HL-60 (cell line): ENCODE measurements around the gene ZC3H4.

Experiments used
- DNase-seq, 2 experiments: peaks; one replicate each; pipeline ENCODE4 v3.0.0-alpha.2; 2010 to 2020; ENCODE audit warnings: low read depth in 1 of 2, low spot score in 1 of 2
- H3K27ac ChIP-seq: fragments of 250-450 bp; sonication (Bioruptor Pico); replicated peaks from 2 replicates; pipeline ENCODE4 v1.5.1; 2020; ENCODE audit warnings: mild to moderate bottlenecking, moderate library complexity
- H3K27me3 ChIP-seq: fragments of 250-450 bp; sonication (Bioruptor Pico); 2 replicates; pipeline ENCODE4 v1.5.1; 2021; ENCODE audit warnings: mild to moderate bottlenecking, moderate library complexity; ENCODE audit not compliant: insufficient read depth, poor library complexity, severe bottlenecking
- H3K4me3 ChIP-seq: replicated peaks from 2 replicates; pipeline ENCODE4 v1.5.1; 2011; ENCODE audit warnings: mild to moderate bottlenecking, control low read depth, low read length; ENCODE audit not compliant: insufficient read depth
- GABPA ChIP-seq: IDR thresholded peaks from 2 replicates; pipeline ENCODE4 v1.6.1; 2012; ENCODE audit warnings: low read depth
- POLR2AphosphoS5 ChIP-seq: IDR thresholded peaks from 2 replicates; pipeline ENCODE4 v1.6.1; 2012; ENCODE audit warnings: low read depth
- REST ChIP-seq: IDR thresholded peaks from 2 replicates; pipeline ENCODE4 v1.6.1; 2012; ENCODE audit warnings: low read depth; ENCODE audit not compliant: insufficient replicate concordance
- SPI1 ChIP-seq: IDR thresholded peaks from 2 replicates; pipeline ENCODE4 v1.6.1; 2012; ENCODE audit warnings: low read depth, mild to moderate bottlenecking, borderline replicate concordance
- TF ChIP-seq, protein P1 (sequence below): IDR thresholded peaks from one replicate; pipeline ENCODE4 v1.5.1; 2011; ENCODE audit warnings: low read length, control low read depth, inconsistent platforms; ENCODE audit not compliant: insufficient read depth

The ZC3H4 gene

DNA sequence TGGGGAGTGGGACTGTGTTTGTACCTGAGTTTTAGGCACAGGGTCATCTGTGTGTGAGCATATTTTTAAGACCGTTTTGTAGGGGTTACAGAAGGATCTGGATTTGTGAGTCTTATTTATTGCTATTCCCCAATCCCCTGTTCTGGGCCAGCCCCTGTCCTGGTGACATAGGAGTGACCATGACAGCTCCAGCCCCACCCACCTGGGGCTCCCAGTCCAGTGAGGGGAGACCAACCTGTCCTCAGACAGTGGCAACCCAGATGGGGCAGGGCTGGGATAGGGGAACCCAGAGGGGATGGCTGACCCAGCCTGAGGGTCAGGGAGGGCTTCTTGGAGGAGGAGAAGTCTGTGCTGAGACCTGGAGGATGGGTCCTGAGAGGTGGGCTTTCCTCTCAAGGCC, 75.8 kb downstream of the ZC3H4 start:
- DNase-seq, result no peak
- Histone ChIP-seq H3K27me3 (no peaks in the 10 kb centered on the region), H3K27ac (no peak overlapping the region), H3K4me3 (no peak overlapping the region)
- TF ChIP-seq REST (no peak), POLR2AphosphoS5 (no peak), SPI1 (no peak), GABPA (no peak)
- TF ChIP-seq, protein P1, sequence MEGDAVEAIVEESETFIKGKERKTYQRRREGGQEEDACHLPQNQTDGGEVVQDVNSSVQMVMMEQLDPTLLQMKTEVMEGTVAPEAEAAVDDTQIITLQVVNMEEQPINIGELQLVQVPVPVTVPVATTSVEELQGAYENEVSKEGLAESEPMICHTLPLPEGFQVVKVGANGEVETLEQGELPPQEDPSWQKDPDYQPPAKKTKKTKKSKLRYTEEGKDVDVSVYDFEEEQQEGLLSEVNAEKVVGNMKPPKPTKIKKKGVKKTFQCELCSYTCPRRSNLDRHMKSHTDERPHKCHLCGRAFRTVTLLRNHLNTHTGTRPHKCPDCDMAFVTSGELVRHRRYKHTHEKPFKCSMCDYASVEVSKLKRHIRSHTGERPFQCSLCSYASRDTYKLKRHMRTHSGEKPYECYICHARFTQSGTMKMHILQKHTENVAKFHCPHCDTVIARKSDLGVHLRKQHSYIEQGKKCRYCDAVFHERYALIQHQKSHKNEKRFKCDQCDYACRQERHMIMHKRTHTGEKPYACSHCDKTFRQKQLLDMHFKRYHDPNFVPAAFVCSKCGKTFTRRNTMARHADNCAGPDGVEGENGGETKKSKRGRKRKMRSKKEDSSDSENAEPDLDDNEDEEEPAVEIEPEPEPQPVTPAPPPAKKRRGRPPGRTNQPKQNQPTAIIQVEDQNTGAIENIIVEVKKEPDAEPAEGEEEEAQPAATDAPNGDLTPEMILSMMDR, result no peak

DNA sequence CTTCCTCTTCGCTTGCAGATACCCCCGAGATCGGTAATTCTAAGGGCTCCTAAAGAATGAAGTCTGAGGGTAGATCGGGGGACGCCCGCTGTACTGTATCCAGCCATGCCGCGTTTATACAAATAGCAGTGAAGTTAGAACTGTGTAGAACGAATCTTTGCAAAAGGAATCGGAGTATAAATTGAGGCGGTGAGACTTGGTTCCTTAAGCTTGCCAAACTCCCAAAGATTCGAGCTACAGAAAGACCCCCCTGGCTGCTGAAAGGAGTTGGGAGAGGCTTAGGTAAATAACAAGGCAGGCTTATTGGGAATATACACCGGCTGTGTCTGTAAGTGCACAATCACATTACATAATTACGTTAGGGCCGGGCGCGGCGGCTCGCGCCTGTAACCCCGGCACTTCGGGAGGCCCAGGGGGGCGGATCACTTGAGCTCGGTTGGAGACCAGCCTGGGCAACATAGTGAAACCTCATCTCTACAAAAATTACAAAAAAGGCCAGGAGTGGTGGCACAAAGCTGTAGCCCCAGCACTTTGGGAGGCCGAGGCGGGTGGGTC, 77.4 kb downstream of the ZC3H4 start:
- DNase-seq, result peak; percentile 37 to 68
- Histone ChIP-seq H3K27me3 (no peaks in the 10 kb centered on the region), H3K4me3 (peak overlapping the region; percentile 45), H3K27ac (peak overlapping the region; percentile 42)
- TF ChIP-seq REST (no peak), SPI1 (no peak), GABPA (no peak), POLR2AphosphoS5 (no peak)
- TF ChIP-seq, protein P1, result no peak

DNA sequence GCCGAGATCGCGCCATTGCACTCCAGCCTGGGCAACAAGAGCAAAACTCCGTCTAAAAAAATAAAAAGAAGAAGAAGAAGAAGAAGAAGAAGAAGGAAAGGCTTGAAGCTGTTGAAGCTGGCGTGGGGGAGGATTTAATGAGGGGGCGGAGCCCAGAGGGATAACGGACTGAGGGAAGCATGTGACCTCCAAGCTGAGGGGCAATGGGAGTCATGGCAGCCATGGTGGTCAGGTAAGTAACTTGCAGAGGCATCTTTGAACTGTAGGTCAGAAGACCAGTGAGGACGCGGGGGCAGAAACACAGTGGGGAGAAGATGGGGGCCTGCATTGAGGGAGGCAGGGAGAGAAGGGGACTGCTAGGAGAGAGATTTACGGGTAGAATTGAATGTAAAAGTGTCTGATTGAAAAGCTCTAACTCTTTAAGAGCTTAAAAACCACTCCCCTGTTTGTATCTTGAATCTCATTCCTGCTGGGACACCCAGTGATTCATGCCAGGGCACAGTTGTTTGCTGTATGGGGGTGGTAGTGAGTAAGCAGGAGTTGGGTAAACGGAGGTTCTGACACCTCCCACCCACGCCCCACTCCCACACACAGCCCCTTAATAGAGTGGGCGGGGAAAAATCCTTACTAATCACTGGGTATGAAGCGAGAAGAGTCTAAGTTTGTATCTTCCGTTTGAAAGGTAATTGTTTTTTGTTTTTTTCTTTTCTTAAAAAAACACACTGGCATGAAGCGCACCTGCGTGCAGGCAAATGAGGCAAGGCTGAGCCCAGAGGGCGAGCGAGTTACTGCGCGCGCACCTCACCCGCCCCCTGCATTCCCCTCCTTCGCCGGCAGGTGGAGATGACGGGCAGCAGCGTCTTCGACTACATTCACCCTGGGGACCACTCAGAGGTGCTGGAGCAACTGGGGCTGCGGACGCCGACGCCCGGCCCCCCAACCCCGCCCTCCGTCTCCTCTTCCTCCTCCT, 78.2 kb downstream of the ZC3H4 start:
- Histone ChIP-seq H3K27ac (peak overlapping the region; percentile 44), H3K27me3 (no peaks in the 10 kb centered on the region), H3K4me3 (peak overlapping the region; percentile 45)
- no peak; the same call in 1 of the 2 replicates for TF ChIP-seq POLR2AphosphoS5
- no peak for TF ChIP-seq REST
- TF ChIP-seq, protein P1, result peak; percentile 75
- TF ChIP-seq GABPA, result no peak
- no peak for TF ChIP-seq SPI1
- peak; percentile 83 to 91 for DNase-seq
